Caco-2 (cell line): ENCODE results near the gene NAXD. TPM values are rescaled to one million over a fixed set of nuclear protein-coding genes. Genes with fewer than 3 reads are reported as not detected.
"Not testable (repeated sequence)": the region's sequence is repeated elsewhere in the genome, so short reads cannot be mapped to it uniquely, and the experiment has no call there.

Source experiments
- BruUV-seq: library from RNA; stranded (reverse); fragments of 400-500 nt; replicated peaks from 2 replicates; lab custom pipeline; 2021; lab: Mats Ljungman, UMichigan
- CTCF ChIA-PET: fragments of 300-600 bp; sonication (Branson Sonifier 250); formaldehyde crosslinking; loops from one replicate; lab custom pipeline; 2022; ENCODE audit warnings: antibody characterized with exemption; lab: Charles Lee
- POLR2A ChIA-PET: fragments of 300-600 bp; sonication (Branson Sonifier 250); formaldehyde crosslinking; loops from one replicate; lab custom pipeline; 2022; ENCODE audit warnings: antibody characterized with exemption; lab: Charles Lee
- DNase-seq, 2 experiments: peaks; one replicate each; pipeline versions ENCODE4 v3.0.0 to v3.0.0-alpha.2; 2020 to 2022
- H3K27me3 ChIP-seq: replicated peaks from 2 replicates; pipeline ENCODE4 v1.6.0; 2011; ENCODE audit warnings: low read length; ENCODE audit not compliant: control insufficient read depth, insufficient read depth
- H3K36me3 ChIP-seq: 2 replicates; pipeline ENCODE4 v1.5.1; 2011; ENCODE audit warnings: low read length; ENCODE audit not compliant: control insufficient read depth, insufficient read depth
- H3K4me1 ChIP-seq: fragments of 250-450 bp; sonication (Bioruptor Pico); 2 replicates; pipeline ENCODE4 v1.5.1; 2020; ENCODE audit warnings: mild to moderate bottlenecking
- H3K4me3 ChIP-seq: 2 replicates; pipeline ENCODE4 v1.5.1; 2011; ENCODE audit warnings: low read depth, mild to moderate bottlenecking, control low read depth, low read length
- H3K9me3 ChIP-seq: fragments of 250-450 bp; sonication (Bioruptor Pico); 2 replicates; pipeline ENCODE4 v1.5.1; 2020; ENCODE audit warnings: mild to moderate bottlenecking, moderate library complexity
- H3K27ac Mint-ChIP-seq: one replicate; pipeline ENCODE4 v1.8.0; 2022; ENCODE audit warnings: mixed read lengths; ENCODE audit not compliant: unreplicated experiment
- H3K27me3 Mint-ChIP-seq: one replicate; pipeline ENCODE4 v1.8.0; 2022; ENCODE audit warnings: mixed read lengths; ENCODE audit not compliant: insufficient read depth, unreplicated experiment
- H3K36me3 Mint-ChIP-seq: one replicate; pipeline ENCODE4 v1.8.0; 2022; ENCODE audit warnings: mild to moderate bottlenecking, mixed read lengths; ENCODE audit not compliant: insufficient read depth, unreplicated experiment
- H3K4me1 Mint-ChIP-seq: one replicate; pipeline ENCODE4 v1.8.0; 2022; ENCODE audit warnings: low read depth, mixed read lengths; ENCODE audit not compliant: unreplicated experiment
- H3K4me3 Mint-ChIP-seq: one replicate; pipeline ENCODE4 v1.8.0; 2022; ENCODE audit warnings: mild to moderate bottlenecking, moderate library complexity, mixed read lengths; ENCODE audit not compliant: unreplicated experiment
- H3K9me3 Mint-ChIP-seq: one replicate; pipeline ENCODE4 v1.8.0; 2022; ENCODE audit warnings: mixed read lengths; ENCODE audit not compliant: unreplicated experiment
- CTCF ChIP-seq, 2 experiments: fragments of 200-600 bp in 1 of 2; IDR thresholded peaks; 1 replicate in 1 of 2; 2 replicates in 1 of 2; pipeline versions ENCODE4 v1.5.1 to v1.8.0; 2011 to 2022; ENCODE audit warnings: antibody characterized with exemption in 1 of 2, control low read depth in 1 of 2, inconsistent platforms in 1 of 2, low read depth in 1 of 2, low read length in 1 of 2, mild to moderate bottlenecking in 1 of 2, moderate library complexity in 1 of 2; ENCODE audit not compliant: insufficient read depth in 1 of 2, severe bottlenecking in 1 of 2, unreplicated experiment in 1 of 2
- intact Hi-C: fragments of 100-400 bp; cut with micrococcal nuclease; formaldehyde crosslinking; loops from one replicate; pipeline ENCODE4 v1.10.0; 2022; ENCODE audit not compliant: unreplicated experiment
- total RNA-seq: library from RNA; stranded (reverse); gene quantifications from 2 replicates; pipeline ENCODE4 v1.2.3, GENCODE V29; 2022

Gene NAXD
- total RNA-seq, 1 experiment from 2014 or later, result 51.5 TPM

GRCh38 chr13:110629735-110630134 is 14.4 kb downstream of the NAXD start:
- H3K27me3 Mint-ChIP-seq, result no peaks in the 10 kb centered on the region
- peaks cover 64% of the 10 kb centered on the region for H3K36me3 Mint-ChIP-seq
- no peaks in the 10 kb centered on the region; the same call in 1 of the 2 replicates for H3K27me3 ChIP-seq
- intact Hi-C loops, result no loop called here
- no peaks in the 10 kb centered on the region for H3K9me3 ChIP-seq
- peaks cover 3% of the 10 kb centered on the region for H3K36me3 ChIP-seq
- H3K4me1 Mint-ChIP-seq, result peaks cover 12% of the 10 kb centered on the region
- H3K9me3 Mint-ChIP-seq, result no peaks in the 10 kb centered on the region
- H3K27ac Mint-ChIP-seq, result no peak overlapping the region
- DNase-seq, result peak in 1 of 2 experiments; percentile 5
- BruUV-seq, result no TSS peak
- no peak overlapping the region for H3K4me3 ChIP-seq
- TF ChIP-seq CTCF (IDR thresholded peaks at IDR 0.05; ENCODE audit: insufficient read depth in 1 of 2, low read depth in 1 of 2, low read length in 1 of 2, severe bottlenecking in 1 of 2, unreplicated experiment in 1 of 2), result no peak
- no peaks in the 10 kb centered on the region for H3K4me1 ChIP-seq
- POLR2A ChIA-PET, result no interaction called here
- CTCF ChIA-PET, result no interaction called here
- no peak overlapping the region for H3K4me3 Mint-ChIP-seq

GRCh38 chr13:110630566-110631119 is 15.3 kb downstream of the NAXD start:
- no peaks in the 10 kb centered on the region for H3K9me3 Mint-ChIP-seq
- CTCF ChIA-PET, result no interaction called here
- Histone ChIP-seq H3K36me3 (peaks cover 3% of the 10 kb centered on the region), H3K4me3 (no peak overlapping the region), H3K27me3 (no peaks in the 10 kb centered on the region; the same call in 1 of the 2 replicates), H3K4me1 (no peaks in the 10 kb centered on the region), H3K9me3 (no peaks in the 10 kb centered on the region)
- H3K36me3 Mint-ChIP-seq, result peaks cover 73% of the 10 kb centered on the region
- intact Hi-C loops, result no loop called here
- no peak overlapping the region for H3K4me3 Mint-ChIP-seq
- BruUV-seq, result no TSS peak
- H3K27me3 Mint-ChIP-seq, result no peaks in the 10 kb centered on the region
- TF ChIP-seq CTCF (IDR thresholded peaks at IDR 0.05; ENCODE audit: insufficient read depth in 1 of 2, low read depth in 1 of 2, low read length in 1 of 2, severe bottlenecking in 1 of 2, unreplicated experiment in 1 of 2), result no peak
- H3K27ac Mint-ChIP-seq, result no peak overlapping the region
- DNase-seq, result no peak
- peaks cover 9% of the 10 kb centered on the region for H3K4me1 Mint-ChIP-seq
- POLR2A ChIA-PET, result no interaction called here

- not testable (repeated sequence) for H3K27ac Mint-ChIP-seq, H3K27me3 Mint-ChIP-seq
- H3K36me3 Mint-ChIP-seq, result peaks cover 74% of the 10 kb centered on the region
Measured at GRCh38 chr13:110632255-110632654, 16.9 kb downstream of the NAXD start.

More at GRCh38 chr13:110632255-110632654, 16.9 kb downstream of the NAXD start:
- intact Hi-C loops, H3K4me3 Mint-ChIP-seq, H3K4me1 ChIP-seq, BruUV-seq, CTCF ChIA-PET, H3K4me3 ChIP-seq, H3K27me3 ChIP-seq, H3K4me1 Mint-ChIP-seq, DNase-seq, POLR2A ChIA-PET, H3K9me3 Mint-ChIP-seq, H3K36me3 ChIP-seq, H3K9me3 ChIP-seq: not testable (repeated sequence)
